T-helper 9 cell (primary cell): ENCODE measurements around the gene TGFBR3.

Experiments used
- DNase-seq: peaks from one replicate; pipeline ENCODE4 v3.0.0-alpha.2; 2020

TGFBR3 gene

DNA sequence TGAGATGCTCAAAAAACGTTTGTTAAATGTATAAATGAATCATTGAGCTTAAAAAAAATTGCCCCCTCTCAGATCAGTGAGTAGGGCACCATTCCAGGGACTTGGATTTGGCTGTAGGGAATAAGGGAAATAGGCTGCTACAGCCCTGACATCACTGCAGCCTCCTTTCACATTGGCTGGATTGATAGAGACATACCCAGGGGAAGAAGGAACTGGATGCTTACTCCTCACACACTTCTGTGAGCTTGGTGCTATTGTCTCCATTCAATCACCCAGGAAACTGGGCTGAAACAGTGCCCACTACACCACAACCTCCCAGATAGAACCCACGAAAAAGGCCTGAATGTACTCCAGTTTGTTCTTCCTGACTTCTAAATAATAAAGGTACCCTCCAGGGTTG lies 87.2 kb downstream of the TGFBR3 start:
- DNase-seq: no peak

DNA sequence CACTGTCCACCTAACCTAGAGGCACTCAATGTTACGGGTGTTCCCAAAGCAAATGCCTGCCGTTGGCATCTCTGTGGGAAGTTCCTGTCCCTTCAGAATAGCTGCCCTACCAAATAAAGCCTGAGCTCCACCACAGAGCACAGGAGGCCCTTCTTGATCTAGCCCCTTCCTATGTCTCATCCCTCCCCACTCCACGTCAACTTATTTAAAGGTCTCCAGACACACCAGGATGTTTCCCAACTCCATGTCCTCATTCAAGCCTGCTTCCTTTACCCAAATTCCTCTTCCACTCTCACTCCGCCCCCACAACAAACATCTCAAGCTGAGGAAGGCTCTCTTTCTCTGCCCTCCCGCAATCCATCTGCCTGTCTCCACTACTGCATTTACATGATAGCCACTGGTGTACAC lies 87.7 kb downstream of the TGFBR3 start:
- DNase-seq: no peak

DNA sequence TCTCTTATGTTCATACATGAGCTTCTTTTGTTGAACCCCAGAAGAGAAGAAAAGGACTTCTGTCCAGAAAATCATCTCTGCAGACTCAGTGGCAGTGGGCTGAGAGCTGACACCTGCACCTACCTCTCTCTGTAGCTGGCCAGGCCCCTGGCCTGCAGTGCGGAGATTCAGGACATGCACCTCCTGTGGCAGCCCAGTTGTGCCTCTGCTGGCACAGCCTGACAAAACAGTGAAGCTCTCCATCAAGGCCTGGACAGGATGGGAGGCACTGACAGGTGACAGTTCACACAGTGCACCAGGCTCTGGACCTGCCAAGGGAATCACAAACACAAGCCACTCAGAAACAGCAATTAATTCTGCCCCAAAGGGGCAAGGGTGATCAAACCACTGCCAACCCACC lies 88.8 kb downstream of the TGFBR3 start:
- DNase-seq: no peak

DNA sequence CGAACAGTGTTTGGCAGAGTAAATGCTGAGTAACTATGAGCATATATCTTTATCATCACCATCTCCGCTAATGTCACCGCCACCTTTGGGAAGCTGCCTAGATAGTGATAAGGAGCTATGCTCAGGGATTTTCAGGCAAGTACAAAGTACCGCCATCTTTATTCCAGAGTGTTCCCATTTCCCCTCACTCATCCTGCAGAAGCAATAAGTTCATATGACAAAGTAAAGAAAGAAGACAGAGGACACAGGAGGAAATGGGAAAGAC lies 89.6 kb downstream of the TGFBR3 start:
- DNase-seq: no peak

DNA sequence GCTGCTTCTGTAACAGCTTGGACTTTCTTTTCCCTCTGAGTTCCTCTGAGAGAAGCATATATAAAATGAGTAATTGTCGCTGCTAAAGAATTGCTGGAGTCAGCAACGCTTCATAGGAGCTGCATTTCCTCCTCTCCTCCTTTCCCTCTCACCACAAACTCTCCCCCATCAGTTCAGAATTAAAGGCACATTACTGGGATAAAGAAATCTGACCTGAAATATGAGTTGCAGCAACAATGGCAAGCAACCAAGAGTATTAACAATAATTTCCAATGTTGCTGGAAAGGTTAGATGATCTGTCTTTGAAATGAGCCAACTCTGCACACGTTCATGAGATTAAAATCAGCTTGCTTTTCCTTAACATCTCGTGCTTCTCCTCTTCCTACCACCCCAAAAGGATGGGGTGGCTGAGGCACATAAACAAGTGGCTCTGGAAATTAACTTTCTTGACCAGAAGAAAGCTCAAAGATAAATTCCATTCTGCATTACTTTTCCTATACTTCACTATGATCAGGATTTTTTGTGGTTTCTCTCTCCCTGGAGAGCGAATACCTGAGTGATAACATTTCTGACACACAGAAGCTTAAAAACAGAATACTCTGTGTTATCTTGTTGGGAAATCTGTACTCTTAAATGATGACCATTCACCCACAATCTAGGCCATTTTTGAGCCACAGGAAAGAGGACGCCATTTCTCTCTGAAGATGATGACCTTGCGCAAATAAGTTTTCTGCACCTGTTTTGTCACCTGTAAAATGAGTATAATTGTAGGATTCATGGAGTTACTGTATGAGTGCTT lies 90.2 kb downstream of the TGFBR3 start:
- no peak for DNase-seq

DNA sequence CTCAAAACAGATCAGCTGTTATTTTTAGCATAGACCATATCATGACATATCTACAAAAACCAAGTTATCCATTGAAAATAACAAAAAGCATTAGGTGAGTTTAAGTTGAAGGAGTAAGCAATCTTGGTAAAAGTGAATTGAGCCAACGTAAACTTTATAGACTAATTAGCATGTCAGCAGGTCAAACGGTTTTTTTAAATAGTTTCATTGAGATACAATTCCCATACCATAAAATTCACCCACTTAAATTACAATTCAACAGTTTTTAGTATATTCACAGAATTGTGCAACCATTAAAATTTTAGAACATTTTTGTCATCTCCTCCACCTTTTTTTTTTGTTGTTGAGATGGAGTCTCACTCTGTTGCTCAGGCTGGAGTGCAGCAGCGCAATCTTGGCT lies 92.1 kb downstream of the TGFBR3 start:
- no peak for DNase-seq

DNA sequence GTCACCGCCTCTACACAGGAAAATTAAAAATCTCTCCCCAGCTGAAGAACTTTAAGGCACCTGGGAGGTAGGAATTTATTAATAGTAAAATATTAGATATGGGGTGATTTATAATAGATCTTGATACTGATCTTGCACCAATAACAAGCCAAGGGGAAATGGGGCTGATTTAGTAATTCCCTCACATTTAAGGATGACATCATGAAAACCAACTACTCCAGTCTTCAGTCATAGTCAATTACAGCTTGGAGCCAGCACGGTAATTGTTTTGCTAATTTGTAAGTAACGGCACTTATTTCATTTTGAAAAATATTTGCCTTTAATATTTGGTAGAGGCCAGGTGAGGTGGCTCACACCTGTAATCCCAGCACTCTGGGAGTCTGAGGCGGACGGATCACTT lies 92.8 kb downstream of the TGFBR3 start:
- DNase-seq: no peak

DNA sequence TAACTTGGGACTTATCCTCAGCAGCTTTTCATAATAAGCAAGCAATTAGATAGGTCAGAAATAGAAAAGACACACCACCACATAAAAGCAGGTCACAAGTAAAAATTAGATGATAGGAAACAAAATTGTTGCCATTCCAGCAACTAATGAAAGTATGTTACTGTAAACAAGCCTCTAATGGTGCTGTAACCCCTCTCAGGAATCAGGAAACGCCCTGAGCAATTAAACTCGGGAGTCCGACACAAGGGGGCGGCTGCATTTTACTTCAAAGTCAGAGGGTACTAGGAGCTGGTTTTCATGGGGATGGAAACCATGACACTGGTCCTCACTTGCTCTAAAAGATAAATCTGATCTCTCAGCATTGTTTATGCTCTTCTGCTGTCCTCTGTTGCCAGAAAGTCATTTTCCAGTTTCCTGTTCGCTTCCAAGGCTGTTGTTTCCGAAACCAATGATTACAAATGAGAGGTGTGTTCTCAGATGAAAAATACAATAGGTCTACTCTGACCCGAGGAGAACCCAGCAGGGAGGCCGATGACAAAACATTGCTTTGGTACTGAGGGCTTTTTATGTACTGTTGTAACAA lies 93.4 kb downstream of the TGFBR3 start:
- no peak for DNase-seq

DNA sequence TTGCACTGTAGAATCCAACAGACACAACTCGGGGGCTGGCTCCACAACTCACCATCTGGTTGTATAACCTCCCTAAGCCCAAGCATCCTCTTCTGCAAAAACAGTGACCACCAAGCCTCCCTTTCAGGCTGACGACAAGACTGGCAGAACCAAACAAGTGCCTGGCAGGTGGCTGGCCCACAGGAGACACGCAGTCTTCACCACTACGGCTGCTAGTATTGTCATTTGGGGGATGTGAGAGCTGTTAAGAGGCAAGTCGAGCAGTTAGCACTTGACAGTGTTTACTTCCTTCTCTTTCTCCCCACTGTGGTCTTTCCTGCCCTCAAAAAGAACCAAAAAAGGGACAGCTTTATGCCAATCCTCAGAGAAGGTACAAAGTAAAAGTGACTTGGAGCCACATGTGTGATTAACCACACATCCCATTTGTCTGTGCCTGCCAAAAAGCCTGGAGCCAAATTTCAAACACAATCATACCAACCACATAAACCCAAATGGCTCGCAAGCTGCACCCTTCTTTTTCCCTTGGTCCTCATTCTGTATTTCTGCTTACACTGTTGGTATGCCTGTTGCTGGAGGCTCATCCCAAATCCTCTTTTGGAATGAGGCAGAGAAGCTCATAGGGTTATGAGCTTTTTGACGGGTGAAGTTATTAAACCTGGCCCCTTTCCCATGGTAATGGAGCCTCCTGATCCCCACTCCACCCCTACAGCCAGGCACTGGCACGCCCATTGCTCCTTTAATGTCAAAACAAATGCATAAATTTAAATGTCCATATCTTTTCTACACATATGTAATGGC lies 94.1 kb downstream of the TGFBR3 start:
- DNase-seq: no peak

DNA sequence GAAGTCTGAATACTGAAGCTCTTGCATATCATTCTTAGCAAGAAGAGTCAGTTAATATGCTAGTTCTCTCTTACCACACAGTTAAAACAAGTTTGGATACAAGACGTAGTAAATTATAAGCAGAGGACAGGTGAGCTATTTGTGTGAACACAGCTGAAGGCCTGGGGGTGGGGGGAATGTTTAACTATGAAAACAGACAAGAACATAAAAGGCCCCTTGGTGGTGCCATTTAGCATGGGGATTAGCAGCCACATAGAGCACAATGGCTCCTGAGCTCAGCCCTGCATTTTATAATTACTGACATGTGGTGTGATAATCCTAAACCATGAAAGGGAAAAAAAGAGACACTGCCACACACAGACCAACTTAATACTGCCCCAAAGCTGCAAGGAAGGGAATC lies 94.8 kb downstream of the TGFBR3 start:
- no peak for DNase-seq

DNA sequence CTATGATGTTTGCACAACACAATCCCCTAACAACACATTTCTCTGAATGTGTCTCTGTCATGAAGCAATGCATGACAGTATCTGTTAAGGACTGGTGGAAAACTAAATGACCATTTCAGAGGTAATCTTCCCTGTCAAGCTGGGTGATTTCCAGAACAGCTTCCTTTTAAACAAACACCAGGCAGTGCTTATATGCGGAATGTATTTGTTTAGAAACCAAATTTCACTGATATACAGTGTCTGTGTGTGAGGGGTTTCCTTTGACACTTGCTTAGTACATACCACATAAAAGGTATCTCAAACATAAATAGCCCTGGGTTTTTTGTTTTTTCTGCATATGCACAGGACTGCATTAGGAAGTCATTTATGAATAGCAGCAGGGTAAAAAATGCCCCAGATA lies 95.6 kb downstream of the TGFBR3 start:
- no peak for DNase-seq

DNA sequence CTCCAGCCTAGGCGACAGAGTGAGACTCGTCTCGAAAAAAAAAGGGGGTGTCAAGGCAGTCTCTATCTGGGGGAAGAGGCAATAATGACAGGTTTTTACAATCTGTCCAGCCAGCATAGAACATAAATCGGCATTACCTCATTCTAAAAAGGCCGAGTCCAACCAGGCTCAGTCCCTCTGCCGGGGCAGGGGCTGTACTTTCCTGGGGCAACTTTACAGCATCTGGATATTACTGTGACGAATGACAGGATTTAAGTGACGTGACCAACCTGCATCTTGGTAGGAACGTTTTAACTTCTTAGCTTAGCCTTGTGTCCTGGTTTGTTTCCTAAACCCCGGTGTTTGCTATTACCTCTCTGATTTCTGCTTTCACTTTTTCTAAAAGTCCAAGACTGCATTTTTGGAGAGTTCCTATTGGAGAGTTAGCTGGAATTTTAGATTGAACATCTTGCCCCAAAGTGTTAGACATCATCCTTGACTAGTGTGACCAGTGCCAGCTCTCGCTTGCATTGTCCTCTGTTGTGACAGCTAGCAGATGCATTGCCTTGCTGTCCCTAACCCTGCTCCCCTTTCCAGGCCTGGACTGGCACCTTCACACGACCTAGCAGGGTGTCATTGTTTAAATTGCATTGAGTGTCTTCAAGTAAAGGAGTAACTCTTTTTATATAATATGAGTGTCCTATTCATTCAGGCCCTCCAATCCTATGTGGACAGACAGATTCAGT lies 96.5 kb downstream of the TGFBR3 start:
- no peak for DNase-seq

DNA sequence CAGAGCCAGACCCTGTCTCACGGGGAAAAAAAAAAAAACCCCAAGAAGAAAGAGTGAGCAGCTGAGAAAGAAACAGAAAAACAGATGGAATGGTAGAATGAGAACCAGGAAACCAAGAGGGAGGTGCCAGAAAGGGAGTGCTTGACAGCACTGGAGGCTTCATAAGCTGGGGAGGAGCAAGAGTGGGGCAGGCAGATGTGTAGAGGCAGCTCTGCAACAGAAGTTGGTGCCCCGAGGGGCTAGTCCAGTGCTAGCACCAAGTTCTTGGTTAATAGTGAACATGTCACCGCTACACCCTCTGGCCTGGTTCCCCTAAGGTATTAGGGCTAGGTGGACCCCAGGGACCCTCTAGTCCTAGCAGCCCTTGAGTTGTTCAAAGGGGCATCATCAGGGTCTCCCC lies 98.0 kb downstream of the TGFBR3 start:
- no peak for DNase-seq

DNA sequence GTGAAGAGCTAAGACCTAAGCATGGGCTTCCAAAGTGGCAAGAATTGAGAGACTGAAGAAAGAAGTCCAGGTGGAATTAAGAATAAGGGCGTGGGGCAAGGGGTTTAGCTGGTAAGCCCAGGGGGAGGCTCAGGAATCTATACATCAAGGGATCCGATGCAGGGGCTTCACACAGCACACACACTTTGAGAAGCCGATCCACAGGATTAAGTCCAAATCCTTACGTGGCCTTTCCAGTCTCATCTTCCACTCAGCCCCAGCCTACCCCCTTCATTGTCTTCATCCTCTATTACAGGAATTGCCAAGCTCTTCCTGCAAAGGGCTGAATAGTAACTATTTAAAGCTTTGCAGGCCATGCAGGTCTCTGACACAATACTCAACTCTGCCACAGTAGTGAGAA lies 101.3 kb downstream of the TGFBR3 start:
- no peak for DNase-seq

DNA sequence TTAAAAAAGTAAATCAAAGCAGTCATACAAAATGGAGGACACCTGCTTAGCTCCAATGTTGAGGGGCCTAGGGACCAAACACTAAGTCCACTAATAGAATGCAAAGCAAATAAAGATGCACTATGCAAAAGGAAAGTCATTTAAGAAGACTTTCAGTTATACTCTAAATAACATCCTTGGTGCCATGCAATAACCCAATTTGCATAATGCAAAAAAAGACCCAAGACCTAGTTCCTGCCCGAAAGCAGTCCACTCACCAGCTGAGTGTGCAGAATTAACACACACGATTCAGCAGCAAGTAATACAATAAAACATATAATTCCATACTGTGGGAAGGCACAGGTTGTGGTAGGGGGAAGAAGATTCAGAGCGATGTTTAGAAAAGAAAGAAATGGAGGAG lies 101.8 kb downstream of the TGFBR3 start:
- no peak for DNase-seq

DNA sequence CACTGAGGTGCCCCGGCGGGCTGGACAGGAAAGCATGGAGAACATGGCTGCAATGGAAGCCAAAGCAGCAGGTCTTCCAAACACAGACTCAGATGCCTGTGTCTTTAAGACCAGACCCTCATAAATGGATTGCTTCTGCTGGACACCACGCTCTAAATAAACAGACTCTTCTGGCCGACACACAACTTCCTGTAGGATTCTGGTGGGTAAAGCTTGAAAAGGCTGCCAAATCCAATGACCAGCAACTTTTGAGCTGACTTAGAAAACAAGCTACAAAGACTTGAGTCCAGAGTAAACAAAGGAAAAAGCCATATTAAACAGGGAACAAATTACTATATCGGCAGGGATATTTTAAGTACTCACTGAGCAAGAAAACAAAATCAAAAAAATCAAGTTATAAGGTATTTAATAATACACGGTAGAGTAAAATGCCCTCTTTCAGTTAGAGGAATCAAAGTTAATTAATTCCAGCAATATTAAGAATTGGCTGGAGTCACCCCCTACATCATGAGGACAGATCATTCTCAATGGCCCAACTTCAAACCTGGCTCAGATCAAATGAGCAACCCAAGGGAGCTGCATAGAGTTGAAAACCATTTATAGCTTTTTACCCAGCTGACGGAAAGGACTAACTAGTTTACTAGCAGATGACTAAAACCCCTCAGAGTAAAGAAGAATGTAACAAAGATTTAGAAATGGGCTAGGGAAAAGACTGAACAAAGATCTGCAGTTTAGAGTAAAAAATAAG lies 102.4 kb downstream of the TGFBR3 start:
- no peak for DNase-seq

DNA sequence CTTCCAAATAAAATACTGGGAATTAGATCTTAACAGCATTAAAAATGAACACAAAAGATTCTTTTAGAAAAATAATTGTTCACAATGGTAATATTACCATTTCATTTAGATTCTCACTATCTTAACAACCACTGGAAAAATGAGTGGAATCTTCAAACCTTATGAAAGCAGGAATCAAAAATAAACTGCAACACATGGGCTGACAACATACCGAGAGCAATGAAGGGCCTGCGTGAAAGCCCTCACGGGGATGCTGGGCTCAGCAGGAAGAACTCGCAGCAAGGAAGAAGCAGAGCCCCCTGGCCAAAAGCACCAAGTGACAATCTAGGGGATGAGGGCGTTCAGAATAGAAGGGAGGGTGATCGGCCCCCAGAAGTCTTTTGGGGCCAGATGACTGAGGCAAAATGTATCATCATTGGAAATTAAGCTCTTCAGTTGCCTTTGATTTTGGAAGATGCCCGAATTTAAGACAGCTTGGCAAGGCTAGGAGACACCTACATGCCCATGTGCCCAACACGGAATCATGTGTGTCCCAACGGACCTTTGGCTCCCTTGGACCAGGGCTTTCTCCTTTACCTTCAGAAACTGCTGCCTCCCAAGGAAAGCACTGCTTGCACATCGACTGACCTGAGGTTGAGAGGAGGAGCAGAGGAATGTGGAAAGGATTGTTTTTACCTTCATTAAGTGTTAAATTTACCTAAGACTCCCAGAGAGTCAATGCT lies 103.9 kb downstream of the TGFBR3 start:
- no peak for DNase-seq

DNA sequence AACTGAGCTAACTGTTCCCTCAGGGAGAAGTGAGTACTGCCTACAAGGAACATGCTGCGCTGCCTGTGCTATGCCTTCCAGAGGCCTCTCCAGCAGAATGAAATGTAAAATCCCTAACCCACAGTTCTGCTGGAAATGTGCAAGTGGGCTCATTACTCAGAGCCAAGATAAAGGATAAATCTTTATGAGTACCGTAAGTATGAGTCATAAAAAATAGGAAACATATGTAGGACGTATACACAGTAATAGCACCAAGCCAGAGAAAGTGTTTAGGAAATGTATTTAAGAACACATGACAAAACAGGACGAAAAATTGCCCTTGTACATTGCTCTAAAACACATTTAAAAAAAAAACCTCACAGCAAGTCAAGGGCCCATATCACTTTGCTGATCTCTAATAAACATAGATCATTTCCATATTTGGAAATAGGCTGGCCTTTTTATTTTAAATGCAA lies 104.6 kb downstream of the TGFBR3 start:
- no peak for DNase-seq

DNA sequence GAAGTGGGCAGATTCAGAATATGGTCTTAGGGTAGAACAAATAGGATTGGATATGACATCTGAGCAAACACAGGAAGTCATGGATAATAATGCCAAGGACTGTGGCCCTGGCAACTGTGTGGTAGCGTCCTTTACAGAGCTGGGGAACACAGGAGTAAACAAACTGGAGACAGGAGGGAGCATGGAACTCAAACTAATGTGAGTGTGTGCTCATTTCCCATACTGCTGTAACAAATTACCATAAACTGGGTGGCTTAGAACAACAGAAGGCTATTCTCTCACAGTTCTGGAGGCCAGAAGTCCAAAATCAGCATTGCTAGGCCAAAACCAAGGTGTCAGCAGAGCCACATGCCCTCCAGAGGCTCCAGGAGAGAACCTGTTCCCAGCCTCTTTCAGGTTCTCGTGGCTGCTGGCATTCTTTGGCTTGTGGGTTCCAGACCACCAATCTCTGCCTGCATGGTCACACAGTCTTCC lies 106.4 kb downstream of the TGFBR3 start:
- no peak for DNase-seq

DNA sequence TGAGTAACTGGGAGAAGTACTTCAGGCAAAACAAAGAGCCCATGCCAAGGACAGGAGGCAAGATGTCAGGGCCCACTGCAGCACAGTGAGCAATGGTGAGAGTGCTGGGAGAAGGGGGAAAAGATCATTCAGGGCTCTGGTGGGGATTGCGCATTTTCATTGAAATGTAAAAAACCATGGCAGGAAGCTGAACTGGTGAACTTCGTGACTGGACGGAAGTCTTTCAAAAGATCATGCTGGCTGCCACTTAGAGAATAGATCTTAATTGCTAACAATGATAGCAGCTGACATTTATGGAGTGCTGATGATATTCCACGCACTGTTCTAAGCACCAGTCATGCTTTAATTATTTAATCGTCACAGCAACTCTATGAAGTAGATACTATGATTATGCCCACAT lies 107.0 kb downstream of the TGFBR3 start:
- DNase-seq: no peak

DNA sequence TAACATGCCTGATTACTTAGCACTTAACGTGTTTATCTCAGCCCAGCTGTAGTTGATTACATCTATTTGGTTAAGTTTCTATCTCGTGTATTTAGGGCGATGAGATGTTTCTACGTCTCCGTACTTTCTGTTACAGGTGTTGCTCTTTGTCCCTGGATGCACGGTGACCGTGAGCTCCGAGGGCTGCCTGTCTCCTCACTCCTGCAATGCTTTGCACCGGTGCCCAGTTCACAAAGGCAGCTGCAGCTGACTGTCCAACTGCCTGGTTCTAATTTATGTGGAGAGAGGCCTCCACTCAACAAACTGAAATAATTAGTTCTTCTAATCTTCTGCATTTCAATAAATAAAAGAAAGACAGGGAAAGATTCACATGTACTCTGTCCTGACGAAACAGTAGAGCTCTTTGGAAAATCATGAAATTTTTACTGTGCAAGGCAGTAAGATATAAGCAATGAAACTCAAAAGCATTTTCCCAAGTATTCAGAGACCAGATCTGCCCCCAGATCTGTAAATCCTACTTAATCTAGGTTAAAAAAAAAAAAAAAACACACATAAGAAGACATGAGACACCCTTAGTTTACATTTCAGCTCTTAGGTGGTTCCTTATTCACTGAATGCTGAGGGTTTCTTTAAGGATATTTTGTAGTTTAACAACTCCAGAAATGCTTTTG lies 108.2 kb downstream of the TGFBR3 start:
- DNase-seq: no peak
